ENCODE results near the gene PCNT.
"Not testable (repeated sequence)": the region's sequence is repeated elsewhere in the genome, so short reads cannot be mapped to it uniquely, and the experiment has no call there.

Gene PCNT

GRCh38 chr21:46428987-46429710 lies 105.2 kb downstream of the PCNT start:
- no peak for DNase-seq

- DNase-seq, result no peak
Measured at GRCh38 chr21:46429754-46430681, 106.1 kb downstream of the PCNT start.

- DNase-seq, result no peak
Measured at GRCh38 chr21:46431448-46431847, 107.5 kb downstream of the PCNT start.

- DNase-seq, result no peak
Measured at GRCh38 chr21:46431884-46432488, 108.0 kb downstream of the PCNT start.

GRCh38 chr21:46433116-46433515 lies 109.2 kb downstream of the PCNT start:
- not testable (repeated sequence) for DNase-seq

- DNase-seq, result no peak
Measured at GRCh38 chr21:46434322-46434958, 110.5 kb downstream of the PCNT start.

GRCh38 chr21:46435786-46436227 lies 111.9 kb downstream of the PCNT start:
- DNase-seq, result no peak

- DNase-seq, result no peak
Measured at GRCh38 chr21:46436621-46437020, 112.7 kb downstream of the PCNT start.

GRCh38 chr21:46437096-46437498 lies 113.1 kb downstream of the PCNT start:
- DNase-seq, result no peak

GRCh38 chr21:46437511-46437910 lies 113.6 kb downstream of the PCNT start:
- DNase-seq, result no peak

GRCh38 chr21:46438241-46438640 lies 114.3 kb downstream of the PCNT start:
- DNase-seq, result no peak

- no peak for DNase-seq
Measured at GRCh38 chr21:46439906-46440305, 116.0 kb downstream of the PCNT start.

GRCh38 chr21:46441331-46441730 lies 117.4 kb downstream of the PCNT start:
- DNase-seq, result no peak

- DNase-seq, result no peak
Measured at GRCh38 chr21:46441961-46442498, 118.1 kb downstream of the PCNT start.

- DNase-seq, result no peak
Measured at GRCh38 chr21:46442938-46443337, 119.0 kb downstream of the PCNT start.

- no peak for DNase-seq
Measured at GRCh38 chr21:46443910-46444309, 120.0 kb downstream of the PCNT start.

GRCh38 chr21:46448108-46448507 lies 124.2 kb downstream of the PCNT start:
- DNase-seq, result no peak

- DNase-seq, result not testable (repeated sequence)
Measured at GRCh38 chr21:46448855-46449254, 124.9 kb downstream of the PCNT start.

- no peak for DNase-seq
Measured at GRCh38 chr21:46452710-46453109, 128.8 kb downstream of the PCNT start.

- DNase-seq, result no peak
Measured at GRCh38 chr21:46454142-46454541, 130.2 kb downstream of the PCNT start.

GRCh38 chr21:46454634-46455390 lies 130.9 kb downstream of the PCNT start:
- DNase-seq, result no peak
